Measurements from ENCODE around the gene CCDC186. TPM values are rescaled to one million over a fixed set of nuclear protein-coding genes. Genes with fewer than 3 reads are reported as not detected.

CCDC186 gene
- total RNA-seq, 2 donors from 2014 or later: 19.9 to 22.3 TPM

DNA sequence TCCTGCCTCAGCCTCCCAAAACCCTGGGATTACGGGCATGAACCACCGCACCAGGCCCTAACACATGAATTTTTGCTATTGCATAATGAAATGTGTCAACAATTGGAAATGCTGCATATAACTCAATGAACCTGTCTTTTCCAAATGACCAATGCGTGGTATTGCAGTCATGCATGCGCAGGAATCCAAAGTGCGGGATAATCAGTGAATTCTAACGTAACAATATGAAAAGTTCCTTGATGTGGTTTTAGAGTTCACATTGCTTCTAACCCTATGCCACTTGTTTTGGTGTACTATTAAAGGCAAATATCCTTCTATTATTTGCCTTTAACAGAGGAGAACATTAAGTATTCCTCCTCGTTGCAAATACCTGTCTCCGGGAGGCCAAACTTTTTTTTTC is 15.7 kb upstream of the CCDC186 start:
- Histone ChIP-seq H3K36me3 (ENCODE audit: control insufficient read depth, insufficient read depth, low read length) (no peaks in the 10 kb centered on the region), H3K27me3 (ENCODE audit: control insufficient read depth, insufficient read depth, low read length, poor library complexity, severe bottlenecking) (no peaks in the 10 kb centered on the region), H3K4me1 (ENCODE audit: control insufficient read depth, insufficient read depth, low read length) (no peaks in the 10 kb centered on the region), H3K9me3 (ENCODE audit: control insufficient read depth, low read length) (no peaks in the 10 kb centered on the region), H3K4me3 (ENCODE audit: low read length) (no peak overlapping the region), H3K9ac (ENCODE audit: extremely low read depth, low read length, poor library complexity, severe bottlenecking) (no peak overlapping the region), H3K27ac (ENCODE audit: low read depth, low read length) (no peak overlapping the region)
- DNase-seq: no peak
- 89 to 100% methylated on average over 7 to 8 of the region's 8 CpGs for WGBS, 2 experiments (ENCODE audit: insufficient coverage in 1 of 2, insufficient read length in 1 of 2)
- no peak overlapping the region for H3K27ac Mint-ChIP-seq
- H3K27me3 Mint-ChIP-seq (ENCODE audit: insufficient read depth): no peaks in the 10 kb centered on the region
- no peaks in the 10 kb centered on the region for H3K36me3 Mint-ChIP-seq (ENCODE audit: low read depth)
- no peaks in the 10 kb centered on the region for H3K4me1 Mint-ChIP-seq
- H3K4me3 Mint-ChIP-seq: no peak overlapping the region
- TF ChIP-seq CTCF (conservative IDR thresholded peaks at IDR 0.05): no peak
- H3K9me3 Mint-ChIP-seq: peaks cover 4% of the 10 kb centered on the region

DNA sequence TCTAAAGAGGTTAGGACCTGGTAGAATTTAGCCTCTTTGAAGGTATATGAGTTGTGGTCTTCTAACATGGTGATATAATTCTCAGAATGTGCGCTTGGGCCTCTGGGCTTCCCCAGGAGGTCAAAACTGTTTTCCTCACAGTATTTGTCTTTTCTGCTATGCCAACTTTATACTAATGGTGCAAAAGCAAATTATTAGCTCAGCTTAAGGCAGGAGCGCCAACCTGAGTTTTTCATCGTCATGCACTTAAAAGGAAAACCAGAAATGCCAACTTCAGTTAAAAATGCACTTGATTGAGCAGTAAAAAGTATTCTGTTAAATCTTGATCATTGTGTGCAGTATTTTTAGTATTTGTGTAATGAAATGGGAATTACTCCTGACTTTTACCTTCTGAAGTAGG is 14.9 kb upstream of the CCDC186 start:
- Histone ChIP-seq H3K36me3 (ENCODE audit: control insufficient read depth, insufficient read depth, low read length) (no peaks in the 10 kb centered on the region), H3K27ac (ENCODE audit: low read depth, low read length) (no peak overlapping the region), H3K4me3 (ENCODE audit: low read length) (no peak overlapping the region), H3K4me1 (ENCODE audit: control insufficient read depth, insufficient read depth, low read length) (no peaks in the 10 kb centered on the region), H3K9ac (ENCODE audit: extremely low read depth, low read length, poor library complexity, severe bottlenecking) (no peak overlapping the region), H3K27me3 (ENCODE audit: control insufficient read depth, insufficient read depth, low read length, poor library complexity, severe bottlenecking) (no peaks in the 10 kb centered on the region), H3K9me3 (ENCODE audit: control insufficient read depth, low read length) (no peaks in the 10 kb centered on the region)
- Mint-ChIP-seq H3K27ac (no peak overlapping the region), H3K4me1 (no peaks in the 10 kb centered on the region), H3K27me3 (ENCODE audit: insufficient read depth) (no peaks in the 10 kb centered on the region), H3K9me3 (peaks cover 4% of the 10 kb centered on the region), H3K36me3 (ENCODE audit: low read depth) (no peaks in the 10 kb centered on the region), H3K4me3 (no peak overlapping the region)
- no peak for TF ChIP-seq CTCF (conservative IDR thresholded peaks at IDR 0.05)
- 94 to 98% methylated on average over 3 of the region's 3 CpGs for WGBS, 2 experiments (ENCODE audit: insufficient coverage in 1 of 2, insufficient read length in 1 of 2)
- DNase-seq: no peak

DNA sequence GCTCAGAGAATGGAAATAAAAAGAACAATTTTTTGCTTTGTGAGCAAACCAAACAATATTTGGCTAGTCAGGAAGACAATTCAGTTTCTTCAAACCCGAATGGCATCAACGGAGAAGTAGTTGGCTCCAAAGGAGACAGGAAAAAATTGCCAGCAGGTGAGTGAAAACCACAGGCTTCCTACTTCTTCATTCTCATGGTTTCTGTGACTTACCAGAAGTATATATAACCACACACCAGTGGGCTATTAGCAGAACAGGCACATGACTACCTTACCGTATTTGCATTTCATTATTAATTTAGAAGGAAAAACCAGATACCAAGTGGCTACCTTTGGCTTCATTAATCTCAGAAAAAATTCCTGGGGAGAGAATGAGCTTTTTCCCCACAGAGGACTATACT is 14.0 kb upstream of the CCDC186 start:
- H3K27me3 Mint-ChIP-seq (ENCODE audit: insufficient read depth): no peaks in the 10 kb centered on the region
- TF ChIP-seq CTCF (conservative IDR thresholded peaks at IDR 0.05): no peak
- DNase-seq: no peak
- Histone ChIP-seq H3K4me1 (ENCODE audit: control insufficient read depth, insufficient read depth, low read length) (no peaks in the 10 kb centered on the region), H3K27ac (ENCODE audit: low read depth, low read length) (no peak overlapping the region), H3K36me3 (ENCODE audit: control insufficient read depth, insufficient read depth, low read length) (no peaks in the 10 kb centered on the region), H3K9ac (ENCODE audit: extremely low read depth, low read length, poor library complexity, severe bottlenecking) (no peak overlapping the region), H3K27me3 (ENCODE audit: control insufficient read depth, insufficient read depth, low read length, poor library complexity, severe bottlenecking) (no peaks in the 10 kb centered on the region), H3K9me3 (ENCODE audit: control insufficient read depth, low read length) (no peaks in the 10 kb centered on the region), H3K4me3 (ENCODE audit: low read length) (no peak overlapping the region)
- H3K36me3 Mint-ChIP-seq (ENCODE audit: low read depth): no peaks in the 10 kb centered on the region
- H3K27ac Mint-ChIP-seq: no peak overlapping the region
- H3K4me1 Mint-ChIP-seq: no peaks in the 10 kb centered on the region
- H3K4me3 Mint-ChIP-seq: no peak overlapping the region
- WGBS, 2 experiments (ENCODE audit: insufficient coverage in 1 of 2, insufficient read length in 1 of 2): 98 to 100% methylated on average over 2 to 3 of the region's 3 CpGs
- peaks cover 4% of the 10 kb centered on the region for H3K9me3 Mint-ChIP-seq

Measured in endodermal cell (in vitro differentiated cells).